Mucosa of descending colon (tissue), 3 donors: ENCODE measurements around the gene TLR4. TPM values are rescaled to one million over a fixed set of nuclear protein-coding genes. Genes with fewer than 3 reads are reported as not detected.

Experiments used
- ATAC-seq: fragments of 200-7000 bp; cut with Tn5 transposase; one replicate; pipeline ENCODE4 v1.9.1; 2020; ENCODE audit warnings: mild to moderate bottlenecking, moderate library complexity
- DNase-seq, 3 donors: peaks; one replicate each; pipeline ENCODE4 v3.0.0-alpha.2; 2020
- H3K36me3 ChIP-seq: fragments of 200-600 bp; one replicate; pipeline ENCODE4 v1.8.0; 2021; ENCODE audit warnings: low read depth, mild to moderate bottlenecking
- H3K4me1 ChIP-seq: fragments of 200-600 bp; one replicate; pipeline ENCODE4 v1.8.0; 2021; ENCODE audit warnings: low read depth, mild to moderate bottlenecking
- H3K4me3 ChIP-seq: fragments of 200-600 bp; one replicate; pipeline ENCODE4 v1.8.0; 2021; ENCODE audit warnings: mild to moderate bottlenecking
- H3K9me3 ChIP-seq: fragments of 200-600 bp; one replicate; pipeline ENCODE4 v1.8.0; 2021; ENCODE audit warnings: mild to moderate bottlenecking
- CTCF ChIP-seq: fragments of 200-600 bp; IDR thresholded peaks from one replicate; pipeline ENCODE4 v1.8.0; 2022; ENCODE audit warnings: antibody characterized with exemption, mild to moderate bottlenecking
- intact Hi-C, 2 donors: fragments of 100-400 bp; cut with DNase I in 1 of 2; cut with micrococcal nuclease in 1 of 2; formaldehyde crosslinking; loops; one replicate each; pipeline versions ENCODE4 v1.11.0 to v1.11.1; 2022; cut with DNase I, micrococcal nuclease
- total RNA-seq, 3 donors: library from RNA; stranded (reverse); fragmentation: NEBNext Ultra II Directional in 2 of 3; extraction: Animal tissue kit (Norgen Biotek cat#: 25700) in 2 of 3; gene quantifications; one replicate each; pipeline versions ENCODE4 v1.2.1 to v1.2.4, GENCODE V29; 2021 to 2023
- donor health status: DM: no; HTN: no; CAD: no; lungs with moderate emphysema.
- donor health status: DM: no; HTN: no; CAD: no.
- donor health status: DM: no; HTN: yes; CAD: no.

The TLR4 gene
- total RNA-seq, 3 donors from 2014 or later: 6.9 to 16.1 (median 14.9) TPM

GRCh38 chr9:117772960-117773359 is 68.8 kb downstream of the TLR4 start:
- intact Hi-C loops: no loop called here
- peak; percentile 98 for ATAC-seq
- DNase-seq: peak in 2 of 3 donors; percentile 21 to 33
- Histone ChIP-seq H3K4me3 (no peak overlapping the region), H3K4me1 (peaks cover 6% of the 10 kb centered on the region), H3K36me3 (no peaks in the 10 kb centered on the region), H3K9me3 (no peaks in the 10 kb centered on the region)
- no peak for TF ChIP-seq CTCF
